NCI-H2227 (cell line): ENCODE data around the gene BEND3.
"Not testable (repeated sequence)": the region's sequence is repeated elsewhere in the genome, so short reads cannot be mapped to it uniquely, and the experiment has no call there.

Experiments used
- DNase-seq: peaks from one replicate; lab custom pipeline; 2025; ENCODE audit not compliant: unreplicated experiment; lab: John Stamatoyannopoulos, UW

Gene BEND3

GRCh38 chr6:107114926-107115694 is at the start of gene BEND3:
Gene BEND3, minus strand, starts transcription at chr6:107115515. Its CDS starts 16,230 bp downstream, at chr6:107099285.
- peak; percentile 71 for DNase-seq

GRCh38 chr6:107164299-107164698 is 49.0 kb upstream of the BEND3 start:
- not testable (repeated sequence) for DNase-seq

GRCh38 chr6:107161521-107161920 is 46.2 kb upstream of the BEND3 start:
- DNase-seq, result no peak

GRCh38 chr6:107156617-107157016 is 41.3 kb upstream of the BEND3 start:
- DNase-seq, result no peak

- DNase-seq, result peak; percentile 74
These were observed 39.5 kb upstream of the BEND3 start for GRCh38 chr6:107154801-107155160.

- peak; percentile 88 for DNase-seq
These were observed 39.0 kb upstream of the BEND3 start for GRCh38 chr6:107154131-107154800.

- no peak for DNase-seq
These were observed 37.5 kb upstream of the BEND3 start for GRCh38 chr6:107152638-107153430.

- no peak for DNase-seq
These were observed 29.4 kb upstream of the BEND3 start for GRCh38 chr6:107144666-107145065.

- DNase-seq, result no peak
These were observed 28.7 kb upstream of the BEND3 start for GRCh38 chr6:107144014-107144413.

- no peak for DNase-seq
These were observed 25.3 kb upstream of the BEND3 start for GRCh38 chr6:107140581-107140980.

GRCh38 chr6:107136324-107136723 is 21.0 kb upstream of the BEND3 start:
- DNase-seq, result not testable (repeated sequence)

GRCh38 chr6:107135048-107135680 is 19.8 kb upstream of the BEND3 start:
- DNase-seq, result not testable (repeated sequence)

GRCh38 chr6:107132330-107132954 is 17.1 kb upstream of the BEND3 start:
- peak; percentile 42 for DNase-seq

- DNase-seq, result peak; percentile 5
These were observed 14.1 kb upstream of the BEND3 start for GRCh38 chr6:107129370-107129925.

- DNase-seq, result no peak
These were observed 13.3 kb upstream of the BEND3 start for GRCh38 chr6:107128577-107128976.

GRCh38 chr6:107128175-107128574 is 12.9 kb upstream of the BEND3 start:
- DNase-seq, result no peak

- no peak for DNase-seq
These were observed 10.5 kb upstream of the BEND3 start for GRCh38 chr6:107125771-107126170.

- no peak for DNase-seq
These were observed 9.6 kb upstream of the BEND3 start for GRCh38 chr6:107124934-107125348.

GRCh38 chr6:107123501-107123900 is 8.2 kb upstream of the BEND3 start:
- no peak for DNase-seq

- DNase-seq, result no peak
These were observed 7.4 kb upstream of the BEND3 start for GRCh38 chr6:107122748-107123147.
